ENCODE results near the gene ARFRP1. TPM values are rescaled to one million over a fixed set of nuclear protein-coding genes. Genes with fewer than 3 reads are reported as not detected.
A peak's percentile ranks its signal among the peaks of the same experiment; 100 is the strongest.

ARFRP1 gene
- total RNA-seq, 1 donor from 2014 or later, result 49.1 TPM

DNA sequence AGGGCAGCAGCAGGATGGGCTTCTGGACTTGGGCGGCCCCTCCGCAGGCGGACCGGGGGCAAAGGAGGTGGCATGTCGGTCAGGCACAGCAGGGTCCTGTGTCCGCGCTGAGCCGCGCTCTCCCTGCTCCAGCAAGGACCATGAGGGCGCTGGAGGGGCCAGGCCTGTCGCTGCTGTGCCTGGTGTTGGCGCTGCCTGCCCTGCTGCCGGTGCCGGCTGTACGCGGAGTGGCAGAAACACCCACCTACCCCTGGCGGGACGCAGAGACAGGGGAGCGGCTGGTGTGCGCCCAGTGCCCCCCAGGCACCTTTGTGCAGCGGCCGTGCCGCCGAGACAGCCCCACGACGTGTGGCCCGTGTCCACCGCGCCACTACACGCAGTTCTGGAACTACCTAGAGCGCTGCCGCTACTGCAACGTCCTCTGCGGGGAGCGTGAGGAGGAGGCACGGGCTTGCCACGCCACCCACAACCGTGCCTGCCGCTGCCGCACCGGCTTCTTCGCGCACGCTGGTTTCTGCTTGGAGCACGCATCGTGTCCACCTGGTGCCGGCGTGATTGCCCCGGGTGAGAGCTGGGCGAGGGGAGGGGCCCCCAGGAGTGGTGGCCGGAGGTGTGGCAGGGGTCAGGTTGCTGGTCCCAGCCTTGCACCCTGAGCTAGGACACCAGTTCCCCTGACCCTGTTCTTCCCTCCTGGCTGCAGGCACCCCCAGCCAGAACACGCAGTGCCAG lies 11.0 kb downstream of the ARFRP1 start, which contains the start of gene TNFRSF6B:
Gene TNFRSF6B, plus strand, starts transcription at position 25 of the 729 bp plus-strand sequence. Its CDS starts 116 bp downstream, at position 141.
- ATAC-seq (no peak), DNase-seq (ENCODE audit: low spot score) (peak; percentile 58)
- intact Hi-C loops (cut with DNase I), result no loop called here

GRCh38 chr20:63696306-63696627 lies 11.5 kb downstream of the ARFRP1 start:
- no peak for ATAC-seq
- peak; percentile 59 for DNase-seq (ENCODE audit: low spot score)
- intact Hi-C loops (cut with DNase I), result no loop called here

DNA sequence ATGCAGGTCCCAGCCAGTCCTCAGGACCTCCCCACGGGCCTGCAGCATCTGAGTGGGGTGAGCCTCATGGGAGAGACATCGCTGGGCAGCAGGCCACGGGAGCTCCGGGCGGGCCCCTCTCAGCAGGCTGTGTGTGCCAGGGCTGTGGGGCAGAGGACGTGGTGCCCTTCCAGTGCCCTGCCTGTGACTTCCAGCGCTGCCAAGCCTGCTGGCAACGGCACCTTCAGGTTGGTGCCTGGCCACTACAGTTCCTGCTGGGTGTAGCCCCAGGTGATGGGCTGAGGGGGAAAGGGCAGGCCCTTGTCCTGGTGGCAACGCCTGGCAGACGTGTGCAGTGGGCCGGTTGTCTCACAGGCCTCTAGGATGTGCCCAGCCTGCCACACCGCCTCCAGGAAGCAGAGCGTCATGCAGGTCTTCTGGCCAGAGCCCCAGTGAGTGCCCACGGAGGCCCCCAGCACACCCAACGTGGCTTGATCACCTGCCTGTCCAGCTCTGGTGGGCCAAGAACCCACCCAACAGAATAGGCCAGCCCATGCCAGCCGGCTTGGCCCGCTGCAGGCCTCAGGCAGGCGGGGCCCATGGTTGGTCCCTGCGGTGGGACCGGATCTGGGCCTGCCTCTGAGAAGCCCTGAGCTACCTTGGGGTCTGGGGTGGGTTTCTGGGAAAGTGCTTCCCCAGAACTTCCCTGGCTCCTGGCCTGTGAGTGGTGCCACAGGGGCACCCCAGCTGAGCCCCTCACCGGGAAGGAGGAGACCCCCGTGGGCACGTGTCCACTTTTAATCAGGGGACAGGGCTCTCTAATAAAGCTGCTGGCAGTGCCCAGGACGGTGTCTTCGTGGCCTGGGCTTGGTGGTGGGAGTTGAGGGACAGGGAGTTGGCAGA lies 12.1 kb downstream of the ARFRP1 start:
- DNase-seq (ENCODE audit: low spot score), result peak; percentile 59
- no peak for ATAC-seq
- intact Hi-C loops (cut with DNase I), result no loop called here

DNA sequence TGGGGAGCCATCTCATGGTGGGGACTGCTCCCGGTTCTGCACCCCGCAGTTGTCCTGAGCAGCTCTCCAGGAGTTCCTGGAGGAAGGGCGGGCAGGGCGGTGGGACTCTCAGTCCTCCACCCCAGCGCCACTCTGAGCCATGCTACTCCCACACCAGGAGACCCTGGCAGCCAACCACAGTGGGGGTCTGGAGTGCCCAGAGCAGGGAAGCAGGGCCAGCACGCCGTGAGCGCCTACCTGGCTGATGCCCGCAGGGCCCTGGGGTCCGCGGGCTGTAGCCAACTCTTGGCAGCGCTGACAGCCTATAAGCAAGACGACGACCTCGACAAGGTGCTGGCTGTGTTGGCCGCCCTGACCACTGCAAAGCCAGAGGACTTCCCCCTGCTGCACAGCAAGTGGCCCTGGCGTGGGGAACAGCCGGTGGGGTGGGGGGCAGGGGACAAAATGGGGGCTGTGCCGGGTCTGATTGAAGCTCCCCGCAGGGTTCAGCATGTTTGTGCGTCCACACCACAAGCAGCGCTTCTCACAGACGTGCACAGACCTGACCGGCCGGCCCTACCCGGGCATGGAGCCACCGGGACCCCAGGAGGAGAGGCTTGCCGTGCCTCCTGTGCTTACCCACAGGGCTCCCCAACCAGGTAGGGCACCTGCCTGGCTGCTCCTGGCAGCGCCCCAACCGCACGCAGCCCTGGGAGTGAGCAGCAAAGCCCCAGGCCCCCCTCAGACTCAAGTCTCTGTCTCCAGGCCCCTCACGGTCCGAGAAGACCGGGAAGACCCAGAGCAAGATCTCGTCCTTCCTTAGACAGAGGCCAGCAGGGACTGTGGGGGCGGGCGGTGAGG lies 13.0 kb downstream of the ARFRP1 start:
- intact Hi-C loops (cut with DNase I), result no loop called here
- peak; percentile 61 for DNase-seq (ENCODE audit: low spot score)
- ATAC-seq, result no peak

GRCh38 chr20:63693733-63694583 lies 13.8 kb downstream of the ARFRP1 start:
- intact Hi-C loops (cut with DNase I), result no loop called here
- ATAC-seq (no peak), DNase-seq (ENCODE audit: low spot score) (peak; percentile 51)

- intact Hi-C loops (cut with DNase I), result no loop called here
- DNase-seq (ENCODE audit: low spot score) (peak; percentile 57), ATAC-seq (no peak)
Measured at GRCh38 chr20:63693083-63693732, 14.6 kb downstream of the ARFRP1 start.

DNA sequence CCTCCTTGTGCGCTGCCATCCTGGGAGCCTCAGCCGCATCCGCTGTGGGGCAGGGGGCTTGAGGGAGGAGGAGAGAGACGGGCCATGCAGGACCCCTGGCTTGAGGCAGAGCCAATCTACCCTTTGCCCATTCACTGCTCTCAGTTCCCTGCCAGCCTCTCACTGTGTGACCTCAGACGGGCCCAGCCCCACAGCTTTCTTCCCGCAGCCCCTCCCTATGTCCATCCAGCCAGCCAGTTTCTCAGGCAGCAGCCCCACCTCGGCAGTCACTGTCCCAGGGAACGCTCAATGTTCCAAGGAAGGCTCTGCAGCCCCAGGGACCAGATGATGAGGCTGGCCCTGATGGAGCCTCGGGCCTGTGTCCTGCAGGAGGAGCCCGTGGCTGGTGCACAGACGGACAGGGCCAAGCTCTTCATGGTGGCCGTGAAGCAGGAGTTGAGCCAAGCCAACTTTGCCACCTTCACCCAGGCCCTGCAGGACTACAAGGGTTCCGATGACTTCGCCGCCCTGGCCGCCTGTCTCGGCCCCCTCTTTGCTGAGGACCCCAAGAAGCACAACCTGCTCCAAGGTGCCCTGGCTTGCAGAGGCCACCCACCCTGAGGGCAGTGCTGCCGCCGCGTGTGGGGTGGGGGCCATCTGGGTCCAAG lies 15.2 kb downstream of the ARFRP1 start:
- peak; percentile 64 for DNase-seq (ENCODE audit: low spot score)
- ATAC-seq, result peak; percentile 18
- intact Hi-C loops (cut with DNase I), result no loop called here

DNA sequence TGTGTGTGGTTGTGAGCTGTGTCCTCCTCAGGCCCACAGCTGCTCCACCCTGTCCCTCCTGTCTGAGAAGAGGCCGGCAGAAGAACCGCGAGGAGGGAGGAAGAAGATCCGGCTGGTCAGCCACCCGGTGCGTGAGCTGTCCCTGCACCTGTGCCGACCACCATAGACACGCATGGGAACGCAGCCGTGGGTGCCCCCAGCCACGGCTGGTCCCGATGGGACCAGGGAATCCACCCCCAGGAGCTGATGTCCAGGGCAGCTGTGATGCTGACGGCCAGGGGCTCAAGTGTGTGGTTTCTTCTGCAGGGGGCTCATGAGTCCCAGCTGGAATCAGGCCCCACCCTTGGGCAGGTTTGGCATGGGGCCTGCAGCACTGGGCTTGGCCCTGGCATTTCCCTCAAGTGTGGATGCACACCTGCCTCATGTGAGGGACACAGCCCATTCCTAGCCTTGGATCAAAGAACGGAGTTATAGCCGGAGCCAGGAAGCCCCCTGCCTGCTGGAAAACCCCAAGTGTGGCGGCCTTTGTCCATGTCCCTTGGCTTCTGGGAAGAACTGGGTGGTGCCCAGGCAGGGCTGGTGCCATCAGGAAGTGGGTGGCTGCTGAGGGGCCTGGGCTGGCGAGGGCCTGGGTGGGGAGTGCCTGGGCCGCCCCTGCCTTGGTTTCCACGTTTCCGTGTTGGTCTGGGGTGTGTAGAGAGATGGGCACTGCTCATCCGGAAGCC lies 15.9 kb downstream of the ARFRP1 start:
- intact Hi-C loops (cut with DNase I), result no loop called here
- ATAC-seq (no peak), DNase-seq (ENCODE audit: low spot score) (peak; percentile 60)

DNA sequence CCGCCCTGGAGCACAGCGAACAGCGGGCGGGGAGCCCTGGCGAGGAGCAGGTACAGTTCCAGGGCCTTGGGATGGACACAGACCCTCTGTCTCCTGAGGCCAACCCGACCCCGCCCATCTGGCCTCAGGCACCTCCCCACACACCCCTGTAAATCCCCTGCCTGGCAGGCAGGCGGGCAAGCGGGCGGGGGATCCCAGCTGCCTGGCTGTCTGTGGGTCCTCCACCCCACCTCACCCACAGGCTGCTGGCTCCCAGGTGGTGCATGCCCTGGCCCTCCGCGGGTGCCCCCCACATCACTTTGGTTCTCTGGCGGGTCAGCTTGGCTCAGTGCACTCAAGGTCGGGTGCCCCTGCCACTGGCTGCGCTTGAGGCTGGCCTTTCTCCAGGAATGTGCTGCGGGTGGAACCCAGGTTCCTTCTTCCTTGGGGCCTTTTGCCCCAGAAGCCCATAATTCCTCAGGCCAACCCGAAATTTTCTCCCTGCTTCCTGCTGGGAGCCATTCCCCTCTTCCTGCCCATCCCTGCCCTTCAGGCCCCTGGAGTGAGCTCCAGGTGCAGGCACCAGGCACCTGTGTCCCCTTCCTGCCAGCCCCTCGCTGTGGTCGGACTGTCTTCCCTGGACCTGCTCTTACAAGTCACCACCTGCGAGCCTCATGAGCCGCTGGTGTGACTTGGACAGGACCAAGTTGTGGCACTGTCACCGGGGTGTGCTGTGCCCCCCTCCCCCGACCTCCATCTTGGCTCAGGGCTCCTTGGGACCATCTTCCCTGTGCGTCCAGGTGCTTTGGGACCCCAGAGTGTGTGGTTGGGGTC lies 16.7 kb downstream of the ARFRP1 start:
- DNase-seq (ENCODE audit: low spot score) (no peak), ATAC-seq (no peak)
- intact Hi-C loops (cut with DNase I), result no loop called here

DNA sequence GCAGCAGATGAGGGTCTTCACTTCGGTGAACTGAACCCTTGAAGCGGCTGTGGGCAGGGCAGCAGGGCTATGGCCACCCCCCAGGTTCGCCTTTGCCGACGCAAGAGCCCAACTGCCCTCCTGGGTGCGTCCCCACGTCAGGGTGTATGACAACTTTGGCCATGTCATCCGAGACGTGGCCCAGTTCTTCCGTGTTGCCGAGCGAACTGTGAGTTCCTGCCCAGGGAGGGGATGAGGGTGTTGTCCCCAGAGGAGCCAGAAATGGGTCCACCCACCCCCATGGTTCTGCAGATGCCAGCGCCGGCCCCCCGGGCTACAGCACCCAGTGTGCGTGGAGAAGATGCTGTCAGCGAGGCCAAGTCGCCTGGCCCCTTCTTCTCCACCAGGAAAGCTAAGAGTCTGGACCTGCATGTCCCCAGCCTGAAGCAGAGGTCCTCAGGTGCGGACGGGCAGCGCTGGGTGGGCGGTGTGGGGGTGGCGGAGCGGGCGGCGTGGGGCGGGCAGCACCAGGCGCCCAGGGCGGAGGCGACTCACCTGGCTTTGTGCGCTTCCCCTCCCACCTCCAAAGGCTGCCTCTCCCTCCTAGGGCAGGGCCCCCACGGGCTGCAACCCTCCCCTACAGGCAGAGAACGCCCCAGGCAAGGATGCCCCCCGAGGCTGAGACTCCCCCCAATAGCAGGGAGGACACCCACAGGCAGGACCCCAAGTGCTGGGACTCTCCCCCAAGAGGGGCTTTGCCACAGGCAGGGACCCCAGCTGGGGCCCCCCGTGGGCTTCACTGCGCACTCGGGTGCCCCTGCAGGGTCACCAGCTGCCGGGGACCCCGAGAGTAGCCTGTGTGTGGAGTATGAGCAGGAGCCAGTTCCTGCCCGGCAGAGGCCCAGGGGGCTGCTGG lies 17.5 kb downstream of the ARFRP1 start:
- ATAC-seq (no peak), DNase-seq (ENCODE audit: low spot score) (peak; percentile 63)
- intact Hi-C loops (cut with DNase I), result no loop called here

DNA sequence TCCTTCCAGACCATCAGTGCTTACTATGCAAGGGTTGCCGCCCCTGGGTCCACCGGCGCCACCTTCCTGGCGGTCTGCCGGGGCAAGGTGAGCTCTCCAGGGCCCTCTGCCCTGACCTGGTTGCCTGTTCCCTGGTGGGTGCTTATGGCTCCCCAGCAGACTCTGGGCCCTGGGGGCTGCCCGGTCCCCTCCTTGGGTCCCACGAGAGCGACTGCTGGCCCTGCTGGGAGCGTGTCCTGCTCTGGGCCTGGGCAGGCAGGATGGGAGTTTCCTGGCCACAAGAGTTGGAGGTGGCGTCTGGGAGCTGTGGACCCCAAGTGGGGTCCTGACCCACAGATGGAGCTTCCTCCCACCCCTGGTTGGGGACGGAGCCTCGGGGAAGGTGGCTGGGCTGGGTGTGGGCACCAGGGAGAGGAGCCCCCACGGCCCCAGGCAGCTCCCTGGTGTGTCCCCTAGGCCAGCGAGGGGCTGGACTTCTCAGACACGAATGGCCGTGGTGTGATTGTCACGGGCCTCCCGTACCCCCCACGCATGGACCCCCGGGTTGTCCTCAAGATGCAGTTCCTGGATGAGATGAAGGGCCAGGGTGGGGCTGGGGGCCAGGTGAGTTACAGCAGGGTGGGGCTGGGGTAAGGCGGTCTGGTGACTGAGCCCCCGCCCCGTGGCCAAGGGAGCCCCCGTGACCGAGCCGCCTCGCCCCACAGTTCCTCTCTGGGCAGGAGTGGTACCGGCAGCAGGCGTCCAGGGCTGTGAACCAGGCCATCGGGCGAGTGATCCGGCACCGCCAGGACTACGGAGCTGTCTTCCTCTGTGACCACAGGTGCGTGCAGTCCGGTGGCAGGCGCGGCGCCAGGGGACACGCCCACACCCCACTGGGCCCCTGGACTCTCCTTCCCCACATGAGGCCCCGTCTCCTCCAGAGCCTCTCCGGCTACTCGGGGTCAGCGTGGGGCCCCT lies 18.5 kb downstream of the ARFRP1 start:
- DNase-seq (ENCODE audit: low spot score) (peak; percentile 75), ATAC-seq (no peak)
- intact Hi-C loops (cut with DNase I), result no loop called here

GRCh38 chr20:63688228-63689045 lies 19.3 kb downstream of the ARFRP1 start:
- ATAC-seq (no peak), DNase-seq (ENCODE audit: low spot score) (no peak)
- intact Hi-C loops (cut with DNase I), result no loop called here

DNA sequence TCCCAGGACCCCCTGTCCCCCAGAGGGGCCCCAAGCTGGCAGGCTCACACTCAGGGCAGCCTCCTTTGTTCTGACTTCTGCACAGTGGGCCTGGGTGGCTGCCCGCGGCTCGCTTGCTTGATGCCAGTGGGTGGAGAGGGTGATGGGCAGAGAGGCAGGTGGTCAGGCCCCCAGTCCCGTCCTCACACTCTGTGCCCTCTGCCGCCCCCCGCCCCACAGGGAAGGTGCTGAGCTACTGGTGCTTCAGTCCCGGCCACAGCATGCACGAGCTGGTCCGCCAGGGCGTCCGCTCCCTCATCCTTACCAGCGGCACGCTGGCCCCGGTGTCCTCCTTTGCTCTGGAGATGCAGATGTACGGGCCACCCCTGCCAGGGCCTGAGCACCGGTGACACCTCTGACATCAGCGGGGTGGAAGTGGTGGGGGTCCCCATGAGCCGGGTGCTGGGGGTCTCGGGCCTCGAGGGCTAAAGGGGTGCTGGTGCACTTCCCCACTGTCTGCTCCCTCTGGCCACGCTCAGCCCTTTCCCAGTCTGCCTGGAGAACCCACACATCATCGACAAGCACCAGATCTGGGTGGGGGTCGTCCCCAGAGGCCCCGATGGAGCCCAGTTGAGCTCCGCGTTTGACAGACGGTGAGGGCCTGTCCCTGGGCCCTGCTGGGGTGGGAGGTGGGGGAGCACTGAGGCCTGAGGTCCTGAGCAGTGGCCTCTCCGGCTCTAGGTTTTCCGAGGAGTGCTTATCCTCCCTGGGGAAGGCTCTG lies 20.2 kb downstream of the ARFRP1 start:
- DNase-seq (ENCODE audit: low spot score) (no peak), ATAC-seq (peak; percentile 0)
- intact Hi-C loops (cut with DNase I), result no loop called here

Data from sciatic nerve (tissue), 2 donors.